ENCODE measurements around the gene ZNF227.
"Not testable (repeated sequence)": the region's sequence is repeated elsewhere in the genome, so short reads cannot be mapped to it uniquely, and the experiment has no call there.

GRCh38 chr19:44253392-44253791, 41.1 kb downstream of the ZNF227 start:
- TF ChIP-seq CTCF, POLR2A (IDR thresholded peaks at IDR 0.05): not testable (repeated sequence)

All from uterus (tissue), 2 donors.